ENCODE data around the gene BNIP3.
"Not testable (repeated sequence)": the region's sequence is repeated elsewhere in the genome, so short reads cannot be mapped to it uniquely, and the experiment has no call there.

Gene BNIP3

DNA sequence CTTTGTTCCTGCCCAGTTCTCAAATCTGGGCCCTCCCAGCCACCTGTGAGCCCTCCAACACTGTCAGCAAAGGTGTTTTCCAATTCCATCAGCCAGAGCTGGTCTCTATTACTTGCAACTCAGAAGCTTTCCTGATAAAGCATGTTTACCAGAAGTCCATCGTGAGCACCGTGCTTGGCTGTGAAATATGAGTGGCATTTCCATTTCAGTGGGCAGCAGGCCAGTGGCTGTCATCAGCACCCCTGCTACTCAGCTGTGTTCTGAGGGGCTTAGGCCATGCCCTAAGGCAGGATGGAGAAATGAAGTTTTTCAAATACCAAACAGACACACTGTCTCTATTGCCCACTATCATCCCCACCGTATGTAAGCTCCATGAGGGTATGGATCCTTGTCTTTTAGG is 12.7 kb upstream of the BNIP3 start:
- H3K9ac ChIP-seq (ENCODE audit: low read length) = no peak overlapping the region
- H3K9me3 ChIP-seq (ENCODE audit: insufficient read depth, low read length) = no peaks in the 10 kb centered on the region
- H3K79me2 ChIP-seq (ENCODE audit: low read length) = no peaks in the 10 kb centered on the region
- no peak overlapping the region for H3K4me2 ChIP-seq (ENCODE audit: low read length)
- H3K4me3 ChIP-seq (ENCODE audit: low read length) = no peak overlapping the region
- no peak overlapping the region for H2AFZ ChIP-seq (ENCODE audit: low read depth, low read length)
- no peak overlapping the region for H3K27ac ChIP-seq (ENCODE audit: low read length)
- H4K20me1 ChIP-seq (ENCODE audit: insufficient read depth, low read length) = no peaks in the 10 kb centered on the region
- no peaks in the 10 kb centered on the region for H3K27me3 ChIP-seq (ENCODE audit: low read depth, low read length)
- TF ChIP-seq, protein P1, sequence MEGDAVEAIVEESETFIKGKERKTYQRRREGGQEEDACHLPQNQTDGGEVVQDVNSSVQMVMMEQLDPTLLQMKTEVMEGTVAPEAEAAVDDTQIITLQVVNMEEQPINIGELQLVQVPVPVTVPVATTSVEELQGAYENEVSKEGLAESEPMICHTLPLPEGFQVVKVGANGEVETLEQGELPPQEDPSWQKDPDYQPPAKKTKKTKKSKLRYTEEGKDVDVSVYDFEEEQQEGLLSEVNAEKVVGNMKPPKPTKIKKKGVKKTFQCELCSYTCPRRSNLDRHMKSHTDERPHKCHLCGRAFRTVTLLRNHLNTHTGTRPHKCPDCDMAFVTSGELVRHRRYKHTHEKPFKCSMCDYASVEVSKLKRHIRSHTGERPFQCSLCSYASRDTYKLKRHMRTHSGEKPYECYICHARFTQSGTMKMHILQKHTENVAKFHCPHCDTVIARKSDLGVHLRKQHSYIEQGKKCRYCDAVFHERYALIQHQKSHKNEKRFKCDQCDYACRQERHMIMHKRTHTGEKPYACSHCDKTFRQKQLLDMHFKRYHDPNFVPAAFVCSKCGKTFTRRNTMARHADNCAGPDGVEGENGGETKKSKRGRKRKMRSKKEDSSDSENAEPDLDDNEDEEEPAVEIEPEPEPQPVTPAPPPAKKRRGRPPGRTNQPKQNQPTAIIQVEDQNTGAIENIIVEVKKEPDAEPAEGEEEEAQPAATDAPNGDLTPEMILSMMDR (IDR thresholded peaks at IDR 0.05; ENCODE audit: low read depth, low read length) = no peak
- TF ChIP-seq EZH2phosphoT487 (IDR thresholded peaks at IDR 0.05; ENCODE audit: low read depth) = no peak
- no peaks in the 10 kb centered on the region for H3K4me1 ChIP-seq (ENCODE audit: low read length)
- no peaks in the 10 kb centered on the region for H3K36me3 ChIP-seq (replicated peaks; ENCODE audit: low read depth, low read length)

DNA sequence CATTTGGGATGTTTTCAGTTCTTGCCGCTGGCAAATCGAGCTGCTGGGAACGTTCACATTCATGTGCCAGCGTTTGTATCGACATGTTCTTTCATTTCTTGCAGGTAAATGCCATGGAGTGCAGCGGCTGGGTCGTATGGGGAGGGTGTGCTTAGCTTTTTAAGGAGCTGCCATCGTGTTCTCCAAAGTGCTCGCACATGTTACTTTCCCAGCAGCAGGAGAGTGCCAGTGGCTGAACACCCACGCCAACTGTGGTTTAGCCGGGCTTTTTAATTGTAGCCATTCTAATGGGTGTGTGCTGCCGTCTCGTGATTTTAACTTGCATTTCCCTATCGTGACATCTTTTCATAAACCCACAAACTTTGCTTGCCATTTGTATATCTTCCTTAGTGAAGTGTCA is 11.6 kb upstream of the BNIP3 start:
- H3K4me3 ChIP-seq (ENCODE audit: low read length) = no peak overlapping the region
- TF ChIP-seq EZH2phosphoT487 (IDR thresholded peaks at IDR 0.05; ENCODE audit: low read depth) = no peak
- TF ChIP-seq, protein P1 (IDR thresholded peaks at IDR 0.05; ENCODE audit: low read depth, low read length) = no peak

DNA sequence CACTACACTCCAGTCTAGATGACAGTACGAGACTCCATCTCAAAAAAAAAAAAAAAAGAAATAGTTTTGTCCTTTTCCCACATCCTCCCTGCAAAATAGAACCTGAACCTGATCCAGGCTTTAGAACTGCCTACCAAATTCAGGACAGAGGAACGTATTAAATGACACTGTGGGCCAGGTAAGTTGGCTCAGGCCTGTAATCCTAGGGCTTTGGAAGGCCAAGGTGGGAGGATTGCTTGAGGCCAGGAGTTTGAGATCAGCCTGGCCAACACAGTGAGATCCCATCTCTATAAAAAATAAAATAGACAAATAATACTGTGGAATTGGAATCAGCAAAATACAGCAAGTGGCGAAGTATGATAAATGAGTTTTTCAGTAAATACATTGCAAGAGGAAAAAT is 10.0 kb upstream of the BNIP3 start:
- H3K4me2 ChIP-seq (ENCODE audit: low read length) = no peak overlapping the region
- no peaks in the 10 kb centered on the region for H4K20me1 ChIP-seq (ENCODE audit: insufficient read depth, low read length)
- H3K9ac ChIP-seq (ENCODE audit: low read length) = no peak overlapping the region
- H3K4me1 ChIP-seq (ENCODE audit: low read length) = no peaks in the 10 kb centered on the region
- H2AFZ ChIP-seq (ENCODE audit: low read depth, low read length) = no peak overlapping the region
- H3K27me3 ChIP-seq (ENCODE audit: low read depth, low read length) = no peaks in the 10 kb centered on the region
- no peaks in the 10 kb centered on the region for H3K9me3 ChIP-seq (ENCODE audit: insufficient read depth, low read length)
- TF ChIP-seq, protein P1 (IDR thresholded peaks at IDR 0.05; ENCODE audit: low read depth, low read length) = no peak
- no peak for TF ChIP-seq EZH2phosphoT487 (IDR thresholded peaks at IDR 0.05; ENCODE audit: low read depth)
- H3K36me3 ChIP-seq (replicated peaks; ENCODE audit: low read depth, low read length) = no peaks in the 10 kb centered on the region
- H3K27ac ChIP-seq (ENCODE audit: low read length) = no peak overlapping the region
- no peaks in the 10 kb centered on the region for H3K79me2 ChIP-seq (ENCODE audit: low read length)
- H3K4me3 ChIP-seq (ENCODE audit: low read length) = no peak overlapping the region

More for the DNA sequence above, 11.6 kb upstream of the BNIP3 start:
- Histone ChIP-seq H3K9ac (ENCODE audit: low read length) (no peak overlapping the region), H3K4me1 (ENCODE audit: low read length) (no peaks in the 10 kb centered on the region), H4K20me1 (ENCODE audit: insufficient read depth, low read length) (no peaks in the 10 kb centered on the region), H3K9me3 (ENCODE audit: insufficient read depth, low read length) (no peaks in the 10 kb centered on the region), H2AFZ (ENCODE audit: low read depth, low read length) (no peak overlapping the region), H3K79me2 (ENCODE audit: low read length) (no peaks in the 10 kb centered on the region), H3K36me3 (replicated peaks; ENCODE audit: low read depth, low read length) (no peaks in the 10 kb centered on the region), H3K27me3 (ENCODE audit: low read depth, low read length) (no peaks in the 10 kb centered on the region), H3K4me2 (ENCODE audit: low read length) (no peak overlapping the region), H3K27ac (ENCODE audit: low read length) (no peak overlapping the region)

DNA sequence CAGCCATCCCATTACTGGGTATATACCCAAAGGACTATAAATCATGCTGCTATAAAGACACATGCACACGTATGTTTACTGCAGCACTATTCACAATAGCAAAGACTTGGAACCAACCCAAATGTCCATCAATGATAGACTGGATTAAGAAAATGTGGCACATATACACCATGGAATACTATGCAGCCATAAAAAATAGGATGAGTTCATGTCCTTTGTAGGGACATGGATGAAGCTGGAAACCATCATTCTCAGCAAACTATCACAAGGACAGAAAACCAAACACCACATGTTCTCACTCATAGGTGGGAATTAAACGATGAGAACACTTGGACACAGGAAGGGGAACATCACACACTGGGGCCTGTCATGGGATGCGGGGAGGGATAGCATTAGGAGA is 6.1 kb upstream of the BNIP3 start:
- H4K20me1 ChIP-seq (ENCODE audit: insufficient read depth, low read length); H3K36me3 ChIP-seq (replicated peaks; ENCODE audit: low read depth, low read length); H2AFZ ChIP-seq (ENCODE audit: low read depth, low read length); H3K27me3 ChIP-seq (ENCODE audit: low read depth, low read length); H3K27ac ChIP-seq (ENCODE audit: low read length); H3K9me3 ChIP-seq (ENCODE audit: insufficient read depth, low read length); H3K4me1 ChIP-seq (ENCODE audit: low read length); H3K79me2 ChIP-seq (ENCODE audit: low read length); H3K9ac ChIP-seq (ENCODE audit: low read length); H3K4me2 ChIP-seq (ENCODE audit: low read length); H3K4me3 ChIP-seq (ENCODE audit: low read length): not testable (repeated sequence)

DNA sequence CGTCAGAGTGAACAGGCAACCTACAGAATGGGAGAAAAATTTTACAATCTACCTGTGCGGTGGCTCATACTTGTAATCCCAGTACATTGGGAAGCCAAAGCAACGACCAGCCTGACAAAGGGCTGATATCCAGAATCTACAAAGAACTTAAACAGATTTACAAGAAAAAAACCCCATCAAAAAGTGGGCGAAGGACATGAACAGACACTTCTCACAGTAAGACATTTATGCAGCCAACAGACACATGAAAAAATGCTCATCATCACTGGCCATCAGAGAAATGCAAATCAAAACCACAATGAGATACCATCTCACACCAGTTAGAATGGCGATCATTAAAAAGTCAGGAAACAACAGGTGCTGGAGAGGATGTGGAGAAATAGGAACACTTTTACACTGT is 5.6 kb upstream of the BNIP3 start:
- H3K27me3 ChIP-seq (ENCODE audit: low read depth, low read length); H3K79me2 ChIP-seq (ENCODE audit: low read length); H3K9me3 ChIP-seq (ENCODE audit: insufficient read depth, low read length): not testable (repeated sequence)

DNA sequence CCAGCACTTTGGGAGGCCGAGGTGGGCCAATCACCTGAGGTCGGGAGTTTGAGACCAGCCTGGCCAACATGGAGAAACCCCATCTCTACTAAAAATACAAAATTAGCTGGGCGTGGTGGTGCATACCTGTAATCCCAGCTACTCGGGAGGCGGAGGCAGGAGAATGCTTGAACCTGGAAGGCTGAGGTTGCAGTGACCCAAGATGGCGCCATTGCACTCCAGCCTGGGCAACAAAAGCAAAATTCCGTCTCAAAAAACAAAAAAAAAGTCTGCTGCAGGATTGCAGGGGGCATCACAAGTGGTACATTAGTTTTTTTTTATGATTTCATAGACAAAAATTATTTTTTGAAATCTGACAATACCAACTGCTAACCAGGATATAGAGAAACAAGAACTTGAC is 5.1 kb upstream of the BNIP3 start:
- not testable (repeated sequence) for H3K4me3 ChIP-seq (ENCODE audit: low read length); H3K79me2 ChIP-seq (ENCODE audit: low read length); H3K36me3 ChIP-seq (replicated peaks; ENCODE audit: low read depth, low read length); H3K9ac ChIP-seq (ENCODE audit: low read length); H2AFZ ChIP-seq (ENCODE audit: low read depth, low read length); H3K4me2 ChIP-seq (ENCODE audit: low read length); H3K27me3 ChIP-seq (ENCODE audit: low read depth, low read length); H3K9me3 ChIP-seq (ENCODE audit: insufficient read depth, low read length); H3K4me1 ChIP-seq (ENCODE audit: low read length); H4K20me1 ChIP-seq (ENCODE audit: insufficient read depth, low read length); H3K27ac ChIP-seq (ENCODE audit: low read length)

More for the DNA sequence above, 5.6 kb upstream of the BNIP3 start:
- H2AFZ ChIP-seq (ENCODE audit: low read depth, low read length); H3K4me3 ChIP-seq (ENCODE audit: low read length); H4K20me1 ChIP-seq (ENCODE audit: insufficient read depth, low read length); H3K9ac ChIP-seq (ENCODE audit: low read length); H3K4me1 ChIP-seq (ENCODE audit: low read length); H3K4me2 ChIP-seq (ENCODE audit: low read length); H3K27ac ChIP-seq (ENCODE audit: low read length); H3K36me3 ChIP-seq (replicated peaks; ENCODE audit: low read depth, low read length): not testable (repeated sequence)

Measured in OCI-LY3 (cell line).